Hematopoietic multipotent progenitor cell treated with erythropoietin and hydrocortisone succinate and interleukin-3 and kit ligand, for 17 days (in vitro differentiated cells): ENCODE data around the gene TCF7.
A peak's percentile ranks its signal among the peaks of the same experiment; 100 is the strongest.
"Not testable (repeated sequence)": the region's sequence is repeated elsewhere in the genome, so short reads cannot be mapped to it uniquely, and the experiment has no call there.

Experiments used
- DNase-seq: peaks from one replicate; pipeline ENCODE4 v3.0.0-alpha.2; 2015; ENCODE audit warnings: low spot score

TCF7 gene

GRCh38 chr5:134145041-134145757, 30.7 kb downstream of the TCF7 start:
- no peak for DNase-seq

DNA sequence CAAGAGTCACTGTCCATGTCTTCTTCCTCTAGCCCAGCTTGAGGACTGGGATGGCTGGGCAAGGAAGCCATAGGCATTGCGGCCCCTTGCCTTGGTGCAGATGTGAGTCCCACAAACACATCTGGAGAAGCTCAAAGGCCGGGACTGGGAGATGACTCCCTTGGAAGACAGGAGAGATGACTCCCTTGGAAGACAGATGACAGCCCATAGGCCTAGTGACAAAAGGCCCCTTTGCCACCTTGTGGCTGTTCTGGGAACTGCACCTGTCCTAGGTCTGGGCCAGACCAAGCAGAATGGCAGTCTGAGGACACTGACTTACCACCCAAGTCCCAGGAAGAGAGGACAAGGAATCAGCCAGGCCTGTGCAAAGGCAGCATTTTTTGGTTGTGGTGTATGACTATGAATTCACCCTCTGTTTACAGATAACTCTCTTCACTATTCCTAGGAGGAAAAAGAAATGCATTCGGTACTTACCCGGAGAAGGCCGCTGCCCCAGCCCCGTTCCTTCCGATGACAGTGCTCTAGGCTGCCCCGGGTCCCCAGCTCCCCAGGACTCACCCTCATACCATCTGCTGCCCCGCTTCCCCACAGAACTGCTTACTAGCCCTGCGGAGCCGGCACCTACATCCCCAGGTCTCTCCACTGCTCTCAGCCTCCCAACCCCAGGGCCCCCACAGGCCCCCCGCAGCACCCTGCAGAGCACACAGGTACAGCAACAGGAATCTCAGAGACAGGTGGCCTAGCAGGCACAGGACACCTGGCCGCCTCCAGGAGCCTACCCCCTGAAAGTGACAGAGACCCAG, 31.5 kb downstream of the TCF7 start:
- DNase-seq = peak; percentile 87

- no peak for DNase-seq
Measured at GRCh38 chr5:134146651-134147518, 32.4 kb downstream of the TCF7 start.

- DNase-seq = no peak
Measured at GRCh38 chr5:134148316-134148715, 33.8 kb downstream of the TCF7 start.

- no peak for DNase-seq
Measured at GRCh38 chr5:134148986-134149539, 34.6 kb downstream of the TCF7 start.

- DNase-seq = no peak
Measured at GRCh38 chr5:134149571-134150303, 35.3 kb downstream of the TCF7 start.

DNA sequence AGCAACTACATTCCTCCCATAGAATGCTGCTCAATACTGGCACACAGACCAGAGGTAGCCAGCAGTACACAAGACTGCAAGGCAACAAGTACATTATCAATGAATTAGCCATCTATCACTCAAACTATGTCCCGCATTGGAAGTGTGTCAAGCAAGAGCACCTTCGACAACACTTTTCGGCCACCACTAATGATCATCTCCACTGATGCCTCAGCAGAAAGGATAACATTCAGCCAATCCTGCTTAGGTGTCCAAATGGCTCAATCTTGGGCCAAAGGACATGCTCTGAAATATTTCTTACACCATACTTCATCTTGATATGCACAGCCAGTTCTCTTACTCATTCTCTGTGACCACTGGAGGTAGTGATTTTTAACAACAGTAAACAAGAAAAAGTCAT, 37.2 kb downstream of the TCF7 start:
- DNase-seq = no peak

DNA sequence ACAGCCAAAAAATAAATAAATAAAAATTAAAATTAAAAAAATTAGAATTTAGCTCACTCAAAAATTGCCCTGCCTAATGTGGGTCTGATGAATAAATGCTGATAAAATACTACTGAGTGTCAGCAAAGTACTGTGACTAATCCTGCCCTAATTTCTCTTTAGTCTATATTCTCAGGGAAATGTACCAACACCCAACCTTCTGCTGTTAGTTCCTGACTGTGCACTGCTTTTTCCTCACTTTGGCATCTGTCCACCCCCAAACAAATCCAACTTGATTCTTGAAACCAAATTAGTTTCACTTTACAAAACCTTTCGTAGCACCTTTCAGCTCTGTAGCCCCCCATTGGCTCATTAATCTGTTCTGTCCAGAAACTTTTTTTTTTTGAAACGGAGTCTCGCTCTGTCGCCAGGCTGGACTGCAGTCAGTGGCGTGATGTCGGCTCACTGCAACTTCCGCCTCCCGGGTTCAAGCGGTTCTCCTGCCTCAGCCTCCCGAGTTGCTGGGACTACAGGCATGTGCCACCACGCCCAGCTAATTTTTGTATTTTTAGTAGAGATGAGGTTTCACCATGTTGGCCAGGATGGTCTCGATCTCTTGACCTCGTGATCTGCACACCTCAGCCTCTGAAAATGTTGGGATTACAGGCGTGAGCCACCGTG, 37.8 kb downstream of the TCF7 start:
- not testable (repeated sequence) for DNase-seq

- no peak for DNase-seq
Measured at GRCh38 chr5:134153241-134153640, 38.8 kb downstream of the TCF7 start.

DNA sequence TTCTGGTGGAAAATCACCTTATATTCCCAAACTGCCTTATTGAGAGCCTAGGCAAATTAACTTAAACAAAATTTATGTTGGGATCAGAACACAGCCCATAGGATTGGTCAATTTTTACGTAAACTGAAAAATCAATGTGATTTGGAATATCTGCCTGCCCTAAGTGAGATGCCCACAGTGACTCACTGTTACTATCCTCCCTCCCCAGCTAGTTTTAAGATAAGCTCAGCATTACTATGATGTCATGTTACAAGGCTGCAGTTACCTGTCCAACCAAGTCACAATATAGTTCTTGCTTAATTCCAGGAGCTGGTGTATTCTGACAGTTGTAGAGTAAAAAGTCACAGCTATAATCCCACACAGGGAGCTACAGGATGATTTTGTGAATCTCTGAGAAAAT, 39.2 kb downstream of the TCF7 start:
- DNase-seq = no peak

DNA sequence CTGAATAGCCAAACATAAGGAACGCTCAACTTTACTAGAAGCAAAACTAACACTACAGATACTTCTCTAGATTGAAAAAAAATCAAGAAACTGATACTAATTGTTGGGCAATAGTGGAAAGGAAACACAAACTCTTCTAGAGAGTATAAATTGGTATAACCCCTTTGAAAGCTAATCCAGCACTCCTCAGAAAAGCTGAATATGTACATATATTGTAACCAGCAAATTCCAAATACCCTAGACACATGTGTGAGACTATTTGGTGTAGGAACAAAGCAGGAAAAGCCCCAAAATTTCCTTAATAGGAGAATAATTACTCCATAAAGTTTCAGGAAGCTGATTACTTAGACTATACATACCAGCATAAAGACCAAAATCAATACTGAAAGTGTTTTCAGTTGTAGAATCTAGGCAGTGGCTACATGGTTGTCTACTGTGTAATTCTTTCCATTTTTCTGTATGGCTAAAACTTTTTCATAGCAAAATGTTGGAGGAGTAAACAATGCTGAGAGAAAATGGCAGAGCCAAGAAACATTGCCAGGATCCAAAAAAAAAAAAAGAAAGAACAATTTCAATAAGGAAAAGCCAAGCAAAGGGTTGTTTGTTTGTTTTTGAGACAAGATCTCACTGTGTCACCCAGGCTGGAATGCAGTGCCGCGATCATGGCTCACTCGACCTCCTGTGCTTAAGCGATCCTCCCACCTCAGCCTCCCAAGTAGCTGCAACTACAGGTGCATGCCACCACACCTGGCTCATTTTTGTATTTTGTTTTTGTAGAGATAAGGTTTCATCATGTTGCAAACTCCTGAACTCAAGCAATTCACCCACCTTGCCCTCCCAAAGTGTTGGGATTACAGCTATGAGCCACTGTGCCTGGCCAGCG, 47.3 kb downstream of the TCF7 start:
- no peak for DNase-seq

GRCh38 chr5:134162592-134162991, 48.1 kb downstream of the TCF7 start:
- no peak for DNase-seq

DNA sequence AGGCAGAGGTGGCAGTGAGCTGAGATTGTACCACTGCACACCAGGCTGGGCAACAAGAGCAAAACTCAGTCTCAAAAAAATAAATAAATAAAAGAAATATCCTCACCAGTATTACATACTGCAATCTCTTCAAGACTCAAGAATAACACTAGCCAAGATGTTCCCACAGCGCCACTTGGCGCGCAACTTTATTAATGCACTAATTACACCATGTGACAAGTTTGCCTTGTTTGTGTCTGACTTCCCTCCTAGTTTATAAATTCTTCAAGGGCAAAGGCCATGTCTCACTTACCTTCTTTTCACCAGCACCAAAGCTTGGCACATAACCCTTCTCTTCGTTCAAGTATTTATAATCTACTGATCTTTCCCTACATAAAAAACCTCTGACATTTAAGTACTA, 57.5 kb downstream of the TCF7 start:
- DNase-seq = peak; percentile 42

GRCh38 chr5:134174841-134175839, 60.7 kb downstream of the TCF7 start:
- DNase-seq = peak; percentile 56

DNA sequence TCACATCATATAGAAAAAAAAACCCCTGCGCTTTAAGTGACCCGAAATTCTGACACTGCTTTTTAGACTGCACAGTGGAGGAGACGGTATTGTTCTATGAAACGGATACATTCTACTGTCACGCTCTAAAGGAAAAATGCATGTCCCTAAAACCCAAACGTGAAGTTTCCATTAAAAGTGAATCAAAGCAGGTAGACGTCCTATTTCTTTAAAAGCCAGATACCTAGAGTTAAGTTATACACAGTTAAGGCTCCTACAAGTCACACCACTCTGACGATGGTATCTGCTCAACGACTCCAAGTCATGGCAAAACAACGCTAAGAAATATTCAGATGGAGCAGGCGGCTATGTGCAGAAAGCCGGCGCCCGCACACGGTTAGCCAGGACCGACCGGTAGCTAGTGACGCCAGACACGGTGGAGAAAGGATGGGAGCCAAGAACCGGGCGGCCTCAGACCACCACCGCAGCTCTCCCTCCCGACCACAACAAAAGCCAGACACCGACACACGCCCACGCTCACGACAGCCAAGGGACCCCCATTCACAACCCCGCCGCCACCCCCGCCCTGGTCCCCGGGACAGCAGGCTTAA, 61.5 kb downstream of the TCF7 start:
- DNase-seq = peak; percentile 71

DNA sequence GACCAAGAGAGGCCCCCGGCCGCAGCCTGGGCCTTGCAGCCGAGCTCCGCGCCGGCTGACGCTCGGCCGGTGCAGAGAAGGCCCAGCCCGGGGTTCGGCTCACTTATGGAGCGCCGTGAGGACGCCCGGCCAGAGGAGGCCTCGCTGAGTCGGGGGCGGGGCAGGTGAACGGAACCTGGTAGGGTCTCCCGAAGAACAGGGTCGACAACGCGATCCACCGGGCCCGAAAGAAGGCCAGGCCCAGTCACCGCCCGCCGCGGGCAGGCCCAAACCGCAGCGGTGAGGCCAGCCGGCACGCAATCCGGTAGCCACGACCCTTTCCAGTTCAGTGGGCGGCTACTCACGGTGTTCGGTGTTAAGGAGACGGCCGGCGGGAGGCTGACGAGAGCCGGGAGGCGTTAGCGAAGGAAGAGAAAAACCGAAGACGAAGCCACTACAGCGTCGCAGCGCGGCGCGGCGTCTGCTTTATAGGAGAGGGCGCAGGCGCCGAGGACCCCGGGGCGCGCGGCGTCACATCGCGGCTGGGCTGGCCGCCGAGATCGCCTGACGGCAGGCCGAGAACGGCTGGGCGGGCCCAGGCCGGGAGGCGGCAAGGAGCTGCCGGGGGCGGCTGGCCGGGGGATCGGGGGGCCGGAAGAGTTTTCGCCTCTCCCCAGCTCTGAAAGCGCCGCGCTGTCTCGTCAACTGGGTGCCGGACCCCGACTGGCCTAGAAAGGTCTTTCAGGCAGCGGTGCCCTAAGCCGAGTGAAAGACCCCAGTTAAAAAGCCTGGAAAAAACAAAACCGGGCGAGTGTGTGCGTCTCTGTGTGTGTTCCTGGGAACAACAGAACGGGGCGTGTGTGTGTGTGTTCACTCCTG, 62.3 kb downstream of the TCF7 start, which contains the start of gene SKP1:
Gene SKP1 (minus strand): TSS at position 440 of the 858 bp plus-strand sequence. CDS start 2,928 bp downstream, outside the sequence.
- peak; percentile 92 for DNase-seq
